Activated effector memory CD4-positive, alpha-beta T cell treated with Interleukin-2 at 50 U/mL for 16 hours (primary cell): ENCODE data around the gene SLC15A1.

ENCODE experiments used
- DNase-seq: peaks from one replicate; pipeline ENCODE4 v3.0.0-alpha.2; 2020

The SLC15A1 gene, protein sequence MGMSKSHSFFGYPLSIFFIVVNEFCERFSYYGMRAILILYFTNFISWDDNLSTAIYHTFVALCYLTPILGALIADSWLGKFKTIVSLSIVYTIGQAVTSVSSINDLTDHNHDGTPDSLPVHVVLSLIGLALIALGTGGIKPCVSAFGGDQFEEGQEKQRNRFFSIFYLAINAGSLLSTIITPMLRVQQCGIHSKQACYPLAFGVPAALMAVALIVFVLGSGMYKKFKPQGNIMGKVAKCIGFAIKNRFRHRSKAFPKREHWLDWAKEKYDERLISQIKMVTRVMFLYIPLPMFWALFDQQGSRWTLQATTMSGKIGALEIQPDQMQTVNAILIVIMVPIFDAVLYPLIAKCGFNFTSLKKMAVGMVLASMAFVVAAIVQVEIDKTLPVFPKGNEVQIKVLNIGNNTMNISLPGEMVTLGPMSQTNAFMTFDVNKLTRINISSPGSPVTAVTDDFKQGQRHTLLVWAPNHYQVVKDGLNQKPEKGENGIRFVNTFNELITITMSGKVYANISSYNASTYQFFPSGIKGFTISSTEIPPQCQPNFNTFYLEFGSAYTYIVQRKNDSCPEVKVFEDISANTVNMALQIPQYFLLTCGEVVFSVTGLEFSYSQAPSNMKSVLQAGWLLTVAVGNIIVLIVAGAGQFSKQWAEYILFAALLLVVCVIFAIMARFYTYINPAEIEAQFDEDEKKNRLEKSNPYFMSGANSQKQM

DNA sequence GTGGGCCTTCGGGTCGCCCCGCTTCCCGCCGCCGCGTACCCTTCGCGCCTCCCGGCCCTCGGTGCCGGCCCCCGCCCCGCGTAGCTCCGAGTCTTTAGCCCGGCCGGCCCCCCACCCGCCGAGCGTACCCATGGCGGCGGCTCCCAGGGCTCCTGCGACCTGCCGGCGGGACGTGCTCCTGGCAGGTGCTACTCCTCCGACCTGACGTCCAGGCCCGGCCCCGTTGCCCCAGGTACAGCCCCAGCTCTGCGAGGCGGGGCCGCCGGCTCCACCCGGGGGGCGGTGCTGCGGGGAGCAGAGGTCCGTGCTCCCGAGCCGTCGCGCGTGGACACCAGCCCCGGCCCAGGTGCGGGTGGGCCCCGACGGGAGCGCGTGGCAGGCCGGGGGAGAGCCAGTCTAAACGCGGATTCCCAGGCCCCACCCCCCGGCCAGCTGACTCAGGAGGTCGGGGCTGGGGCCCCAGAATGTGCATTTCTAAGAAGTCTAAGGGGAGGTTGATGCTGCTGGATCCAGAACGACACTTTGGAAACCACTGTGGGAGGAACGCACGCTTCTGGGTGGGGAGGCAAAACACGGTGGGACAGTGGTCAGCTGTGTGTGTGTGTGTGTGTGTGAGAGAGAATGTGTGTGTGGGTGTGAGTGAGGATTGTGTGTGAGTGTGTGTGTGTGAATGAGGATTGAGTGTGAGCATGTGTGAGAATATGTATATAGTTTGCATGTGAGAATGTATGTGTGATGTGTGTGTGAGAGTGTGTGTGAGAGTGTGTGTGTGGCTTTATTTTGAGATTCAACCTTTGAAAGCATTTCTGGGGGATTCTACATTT, at the start of gene SLC15A1:
Gene SLC15A1 (minus strand): TSS at position 206 of the 824 bp plus-strand sequence. CDS start 74 bp downstream, at position 132.
- DNase-seq, result no peak

DNA sequence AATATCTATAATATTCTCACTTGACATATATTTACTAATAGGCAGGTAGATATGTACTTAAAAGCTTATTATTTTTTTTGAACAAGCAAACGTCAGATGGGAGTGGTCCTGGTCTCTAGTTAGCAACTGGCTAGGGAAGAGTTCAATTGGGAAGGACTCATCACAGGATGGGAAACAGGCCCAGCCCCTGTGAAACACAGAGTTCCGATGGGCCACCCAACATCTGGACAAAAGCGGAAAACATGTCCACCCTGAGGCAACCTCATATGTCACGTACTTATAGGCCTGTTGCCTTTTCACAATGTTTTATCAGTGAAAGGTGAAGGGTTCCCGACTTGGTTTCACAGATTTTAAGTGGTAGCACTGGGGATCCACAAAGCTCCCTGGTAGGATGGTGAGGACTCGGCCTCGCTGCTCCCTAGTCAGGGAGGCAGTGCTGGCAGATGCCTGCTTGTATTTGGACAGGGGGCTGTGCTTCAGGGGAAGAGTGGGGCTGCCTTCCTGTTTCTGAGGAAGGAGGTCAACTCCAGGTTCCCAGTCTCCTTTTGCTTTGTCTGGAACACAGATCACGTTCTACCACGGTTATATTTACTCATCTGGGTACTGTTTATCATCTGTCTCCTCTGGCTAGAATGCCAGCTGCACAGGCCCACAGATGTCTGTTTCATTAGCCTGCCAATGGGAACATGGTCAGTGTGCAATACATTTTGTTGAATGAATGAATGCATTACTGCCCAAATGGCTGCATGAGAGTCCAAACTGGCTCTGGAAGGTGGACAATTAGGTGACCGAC, 49.4 kb upstream of the SLC15A1 start:
- DNase-seq, result no peak

DNA sequence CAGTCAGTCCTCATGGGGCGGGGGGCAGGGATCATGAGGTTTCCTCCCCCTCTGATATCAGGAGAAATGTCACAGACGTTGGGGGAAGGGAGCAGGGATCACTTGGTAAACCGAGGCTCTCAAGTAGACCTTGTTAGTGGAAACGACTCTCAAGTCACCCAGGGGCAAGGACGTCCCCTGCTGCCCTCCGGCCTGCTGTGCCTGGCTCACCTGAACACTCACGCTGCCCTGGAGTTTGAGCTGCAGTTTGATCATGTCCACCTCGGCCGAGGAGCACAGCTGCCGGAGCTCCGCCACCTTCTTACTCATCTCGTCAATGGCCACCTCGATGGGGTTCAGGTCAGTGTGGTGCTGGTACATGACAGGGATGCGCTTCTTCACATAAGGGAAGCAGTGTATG, 47.6 kb upstream of the SLC15A1 start:
- DNase-seq, result no peak

DNA sequence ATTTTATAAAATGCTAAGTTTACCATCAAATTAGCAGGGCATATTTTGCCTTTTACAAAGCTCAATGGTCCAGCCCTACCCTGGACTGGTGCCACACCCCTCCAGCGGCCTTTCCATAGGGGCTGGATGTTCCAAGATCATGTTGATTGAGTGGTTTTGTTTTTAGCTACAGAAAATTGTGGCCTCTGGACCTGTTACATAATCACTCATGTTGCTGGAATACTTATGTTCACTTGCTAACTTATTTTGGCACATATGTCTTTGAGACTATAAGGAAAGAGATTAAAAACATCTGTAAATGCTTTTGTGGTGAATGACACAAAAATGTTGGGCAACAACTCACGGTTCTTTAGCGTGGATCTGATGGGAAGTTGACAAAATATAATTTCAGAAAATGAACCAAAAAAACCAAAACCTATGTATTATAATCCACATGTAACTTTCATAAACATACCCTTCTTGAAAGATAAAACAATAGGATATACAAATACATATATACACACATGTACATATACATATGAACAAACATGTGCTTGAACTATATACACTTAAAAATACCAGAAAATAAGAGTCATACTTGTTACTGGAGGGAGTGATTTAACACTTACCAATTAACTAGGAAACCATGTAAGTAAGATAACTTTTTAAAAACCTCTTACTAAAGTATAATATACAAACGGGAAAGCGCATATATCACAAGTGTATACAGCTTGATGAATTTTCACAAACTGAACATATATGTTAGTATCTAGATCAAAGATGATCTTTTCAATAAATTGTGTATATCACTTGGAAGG, 46.6 kb upstream of the SLC15A1 start:
- DNase-seq, result no peak

DNA sequence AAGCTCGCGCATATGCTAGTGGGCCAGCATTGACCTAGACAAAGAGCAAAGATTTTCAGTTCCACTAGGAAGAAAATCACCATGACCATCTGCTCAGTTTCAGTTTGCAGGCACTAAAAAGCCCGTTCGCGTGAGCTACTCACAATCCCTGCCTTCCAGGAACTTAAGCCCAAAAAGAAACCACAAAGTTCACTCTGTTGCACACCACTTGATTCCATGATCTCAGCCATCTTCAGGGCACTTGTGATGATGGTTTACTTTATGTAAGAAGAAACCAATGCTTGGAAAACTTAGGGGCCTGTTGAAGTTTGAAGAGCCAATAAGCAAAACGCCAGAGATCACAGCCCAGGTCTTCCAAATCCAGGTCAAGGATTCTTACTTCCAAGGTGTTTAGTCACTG, 45.0 kb upstream of the SLC15A1 start:
- DNase-seq, result no peak

DNA sequence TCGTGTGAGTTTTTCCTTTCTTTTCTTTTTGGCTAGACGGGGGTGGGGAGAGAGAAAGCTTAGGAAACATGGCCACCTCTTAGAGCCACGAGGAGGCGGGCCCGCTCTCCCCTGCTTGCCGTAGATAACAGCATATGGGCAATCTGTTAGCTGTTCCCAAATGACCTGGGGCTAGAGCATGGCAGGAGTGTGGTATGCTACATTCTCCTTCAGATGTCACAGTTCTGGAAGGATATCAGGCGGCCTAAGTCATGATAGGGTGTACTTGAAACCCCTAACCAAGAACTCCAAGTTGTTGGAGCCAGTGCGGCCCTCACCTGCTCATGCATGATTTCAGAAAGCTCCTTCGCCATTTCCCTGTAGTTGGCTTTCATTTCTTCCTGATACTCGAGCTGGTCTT, 44.3 kb upstream of the SLC15A1 start:
- no peak for DNase-seq

DNA sequence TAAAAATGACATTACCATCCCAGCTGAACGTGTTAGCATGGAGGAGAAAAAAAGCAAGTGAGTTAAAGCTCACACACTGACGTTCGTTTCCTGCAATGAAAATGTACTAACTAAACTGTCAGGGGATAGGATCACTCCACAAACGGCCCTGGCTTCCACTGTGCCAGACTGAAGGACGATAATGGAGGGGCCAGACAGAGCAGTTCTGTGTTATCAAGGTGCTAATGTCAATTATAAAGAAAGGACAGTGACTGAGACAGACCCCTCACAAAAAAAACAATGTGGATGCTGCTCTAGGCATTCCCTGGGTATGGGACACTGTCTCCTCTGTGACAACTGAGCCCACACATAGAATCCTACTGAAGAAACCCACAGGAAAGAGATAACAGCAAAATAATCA, 43.7 kb upstream of the SLC15A1 start:
- DNase-seq, result no peak

DNA sequence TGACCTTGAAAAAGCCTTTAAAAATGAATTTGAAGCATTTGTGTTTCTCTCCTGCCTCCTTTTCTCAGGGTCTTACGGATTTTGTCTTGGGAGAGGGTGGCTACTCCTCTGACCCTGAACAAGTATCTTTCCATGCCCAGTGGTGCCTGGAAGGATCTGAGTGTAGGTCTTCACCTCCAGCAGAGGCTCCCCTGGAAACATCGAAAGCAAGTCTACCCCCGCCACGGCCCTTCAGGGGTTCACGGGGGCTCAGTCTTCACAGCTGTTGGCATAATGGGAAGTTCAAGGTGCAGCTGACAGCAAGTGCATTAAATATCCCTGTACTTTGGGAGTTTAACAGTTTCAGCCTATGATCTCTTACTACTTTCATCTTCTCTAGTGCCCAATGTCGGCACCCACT, 42.7 kb upstream of the SLC15A1 start:
- DNase-seq, result no peak

DNA sequence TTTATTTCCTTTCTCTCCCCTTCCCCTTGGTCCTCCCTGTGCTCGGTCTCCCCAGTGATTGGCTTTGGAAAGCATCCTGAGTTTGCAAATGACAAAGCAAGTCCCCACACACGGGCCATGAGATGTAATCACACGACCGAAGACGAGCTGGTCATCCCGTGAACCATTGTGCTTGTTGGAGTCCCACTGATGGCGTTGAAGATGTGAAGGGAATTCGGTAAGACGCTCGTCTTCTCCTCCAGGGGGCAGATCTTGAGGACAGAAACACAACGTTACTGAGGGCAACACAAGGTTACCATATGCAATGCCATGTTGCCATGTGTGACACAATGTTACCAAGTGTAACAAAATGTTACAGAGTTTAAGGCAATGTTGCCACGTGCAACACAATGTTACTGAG, 42.0 kb upstream of the SLC15A1 start:
- no peak for DNase-seq

DNA sequence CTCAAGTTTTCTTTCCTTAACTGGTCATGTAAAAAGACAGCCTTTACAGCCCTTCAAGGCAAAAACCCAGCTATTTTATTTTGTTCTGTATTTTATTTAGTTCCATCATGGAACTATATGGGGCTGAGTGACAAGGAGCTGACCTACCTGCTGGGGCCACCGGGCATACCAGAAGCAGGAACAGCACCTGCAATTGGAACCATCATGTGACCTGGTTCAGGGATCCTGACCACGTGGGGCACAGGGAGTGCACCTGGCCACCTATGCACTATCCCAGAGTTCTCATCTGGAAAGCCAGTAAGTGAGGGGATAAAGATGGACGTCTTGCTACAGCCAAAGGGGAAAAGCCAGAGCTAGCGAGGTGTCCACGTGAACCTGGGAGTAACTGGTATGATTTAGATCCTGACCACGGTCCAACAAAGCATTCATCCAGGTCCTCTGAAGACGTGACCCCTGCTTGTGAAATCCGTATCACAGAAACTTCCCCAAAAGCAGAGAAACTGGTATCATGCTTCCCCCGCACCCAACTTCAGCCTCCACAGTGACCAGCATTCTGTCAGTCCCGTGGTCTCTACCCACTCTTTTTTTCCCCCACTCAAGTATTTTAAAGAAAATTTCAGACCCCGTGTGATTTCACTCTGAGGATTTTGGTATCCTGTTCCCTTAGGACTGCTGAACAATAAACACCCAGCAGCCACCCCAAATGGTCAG, 40.5 kb upstream of the SLC15A1 start:
- DNase-seq, result no peak

DNA sequence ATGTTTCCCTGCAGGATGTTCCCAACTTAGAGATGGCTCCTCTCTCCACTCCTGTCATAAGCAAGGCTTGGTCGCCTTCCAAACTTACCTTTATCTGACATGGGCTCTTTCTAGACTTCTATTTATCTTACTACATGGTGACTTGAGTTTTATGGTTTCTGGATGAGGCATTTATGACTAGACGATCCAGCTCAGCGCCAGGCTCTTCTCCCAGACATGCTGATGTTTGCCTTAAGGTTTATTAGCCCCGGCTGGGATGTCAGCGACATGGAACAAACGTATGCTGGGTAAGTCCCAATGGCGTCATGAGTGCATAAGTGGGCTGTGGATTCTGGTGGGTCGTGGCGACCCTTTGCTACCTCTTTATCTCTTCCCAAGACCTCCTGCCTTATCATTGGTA, 39.8 kb upstream of the SLC15A1 start:
- DNase-seq, result no peak

DNA sequence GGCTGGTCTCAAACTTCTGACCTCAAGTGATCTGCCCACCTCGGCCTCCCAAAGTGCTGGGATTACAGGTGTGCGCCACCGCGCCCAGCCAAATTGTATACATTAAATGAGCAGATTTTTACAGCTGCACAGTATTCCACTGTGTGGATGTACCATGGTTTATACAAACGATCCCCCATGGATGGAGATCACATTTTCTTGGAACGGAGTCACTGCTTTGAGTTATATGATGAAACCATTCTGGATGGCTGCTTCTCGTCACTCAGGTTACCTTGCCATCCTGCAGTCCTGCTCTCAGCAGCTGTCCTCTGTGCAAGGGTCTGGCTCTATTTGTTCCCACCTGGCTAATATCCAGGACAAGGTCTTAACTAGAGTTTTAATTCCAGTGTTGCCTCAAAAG, 39.1 kb upstream of the SLC15A1 start:
- DNase-seq, result no peak

DNA sequence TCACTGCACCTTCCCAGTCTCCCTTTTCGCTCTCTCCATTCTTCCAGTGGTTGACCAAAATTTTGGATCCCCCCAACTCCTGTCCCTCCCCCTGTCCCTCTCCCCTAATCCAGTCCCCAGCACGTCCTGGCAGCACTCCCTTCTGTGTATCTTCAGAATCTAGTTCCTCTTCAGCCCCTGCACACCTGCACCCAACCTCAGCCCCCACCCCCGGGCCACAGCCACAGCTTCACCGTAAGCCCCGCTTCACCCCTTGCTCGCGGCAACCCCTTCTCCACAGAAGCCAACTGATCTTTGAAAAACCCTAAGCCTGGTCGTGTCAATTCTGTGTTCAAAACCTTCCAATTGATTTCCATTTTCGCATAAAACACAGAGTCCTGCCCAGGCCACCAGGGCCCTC, 35.5 kb upstream of the SLC15A1 start:
- DNase-seq, result no peak

DNA sequence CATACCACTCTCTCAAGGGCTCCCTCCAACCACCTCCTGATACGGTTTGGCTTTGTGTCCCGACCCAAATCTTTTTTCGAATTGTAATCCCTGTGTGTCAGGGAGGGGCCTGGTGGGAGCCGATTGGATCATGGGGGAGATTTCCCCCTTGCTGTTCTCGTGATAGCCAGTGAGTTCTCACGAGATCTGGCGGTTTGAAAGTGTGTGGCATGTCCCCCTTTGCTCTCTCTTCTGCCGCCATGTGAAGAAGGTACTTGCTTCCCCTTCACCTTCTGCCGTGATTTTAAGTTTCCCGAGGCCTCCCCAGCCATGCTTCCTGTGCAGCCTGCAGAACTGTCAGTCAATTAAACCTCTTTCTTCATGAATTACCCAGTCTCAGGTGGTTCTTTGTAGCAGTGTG, 34.7 kb upstream of the SLC15A1 start:
- no peak for DNase-seq

DNA sequence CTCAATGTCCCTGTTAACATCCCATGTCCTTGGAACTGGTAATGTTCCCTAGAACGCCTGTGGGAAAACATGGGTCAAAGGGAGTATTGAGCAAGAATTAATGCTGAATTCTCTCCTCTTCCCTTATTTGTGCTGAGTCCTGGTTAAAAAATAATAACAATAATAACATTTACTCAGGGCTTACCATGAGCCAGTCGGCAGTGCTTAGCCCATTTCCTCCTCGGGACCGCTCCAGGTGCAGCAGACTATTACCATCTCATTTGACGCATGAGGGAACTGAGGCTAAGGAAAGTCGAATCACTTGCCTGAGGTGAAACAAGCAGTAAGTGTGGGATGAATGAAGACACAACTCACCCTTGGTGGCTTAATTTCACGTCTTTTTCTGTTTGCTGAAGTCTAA, 33.6 kb upstream of the SLC15A1 start:
- no peak for DNase-seq

DNA sequence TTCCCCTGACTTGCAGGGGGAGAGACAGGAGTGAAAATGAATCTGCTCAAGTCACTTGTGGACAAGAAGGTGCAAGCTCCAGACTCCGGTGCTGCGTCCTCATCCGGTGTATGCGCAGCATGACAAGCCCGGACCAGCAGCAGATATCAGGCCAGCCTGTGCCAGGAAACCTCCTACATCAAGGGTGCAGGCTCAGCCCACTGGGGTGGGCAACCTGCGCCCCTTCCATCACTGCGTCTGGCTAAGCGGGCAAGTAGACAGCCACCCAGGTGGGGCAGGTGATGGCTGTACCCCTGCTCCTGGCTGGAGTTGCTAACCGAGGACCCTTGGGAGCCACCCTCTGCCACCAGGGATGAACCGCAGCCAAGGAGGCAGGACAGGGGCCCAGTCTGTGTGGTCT, 32.9 kb upstream of the SLC15A1 start:
- no peak for DNase-seq

DNA sequence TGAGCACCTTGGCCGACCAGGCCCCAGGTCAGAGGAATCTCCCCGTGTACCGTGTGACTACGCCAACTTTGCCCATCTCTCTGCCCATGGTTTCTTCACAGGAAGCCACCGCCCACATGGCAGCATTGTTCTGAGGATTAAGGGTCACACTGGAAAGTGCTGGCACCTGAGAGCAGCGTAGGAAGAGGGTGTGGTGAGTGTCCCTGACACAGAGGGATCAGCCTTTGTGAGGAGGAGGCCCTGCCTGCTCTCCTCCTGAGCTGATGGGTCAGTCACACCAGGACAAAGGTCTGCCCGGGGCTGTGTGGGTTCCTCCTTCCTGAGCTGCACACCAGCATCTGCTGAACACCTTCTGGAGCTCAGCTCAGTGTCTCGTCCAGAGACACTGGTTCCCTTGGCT, 32.2 kb upstream of the SLC15A1 start:
- no peak for DNase-seq

DNA sequence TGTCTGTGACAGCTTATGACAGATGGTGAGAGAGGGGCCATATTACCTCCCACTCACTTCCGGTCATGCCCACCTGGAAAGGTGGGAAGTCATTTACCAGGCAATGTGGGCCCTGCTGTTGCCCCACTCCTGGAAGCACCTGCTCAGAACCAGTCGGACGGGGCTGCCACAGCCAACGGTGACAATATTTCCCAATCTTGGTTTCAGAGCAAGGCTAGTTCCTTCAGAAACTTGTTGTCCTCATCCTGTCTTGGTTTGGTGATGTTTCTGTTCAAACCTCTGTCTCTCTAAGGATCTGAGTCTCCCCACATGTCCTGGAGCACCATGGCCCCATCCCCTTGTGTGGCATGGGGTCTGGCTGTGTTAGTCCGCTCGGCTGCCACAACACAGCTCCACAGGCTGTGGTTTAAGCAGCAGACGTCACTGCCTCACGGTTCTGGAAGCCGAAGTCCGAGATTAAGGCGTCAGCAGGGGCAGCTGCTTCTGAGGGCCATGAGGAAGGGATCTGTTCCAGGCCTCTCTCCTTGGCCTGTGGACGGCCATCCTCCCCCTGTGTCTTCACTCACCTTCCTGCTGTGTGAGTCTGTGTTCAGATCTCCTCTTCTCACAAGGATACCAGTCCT, 31.5 kb upstream of the SLC15A1 start:
- no peak for DNase-seq

DNA sequence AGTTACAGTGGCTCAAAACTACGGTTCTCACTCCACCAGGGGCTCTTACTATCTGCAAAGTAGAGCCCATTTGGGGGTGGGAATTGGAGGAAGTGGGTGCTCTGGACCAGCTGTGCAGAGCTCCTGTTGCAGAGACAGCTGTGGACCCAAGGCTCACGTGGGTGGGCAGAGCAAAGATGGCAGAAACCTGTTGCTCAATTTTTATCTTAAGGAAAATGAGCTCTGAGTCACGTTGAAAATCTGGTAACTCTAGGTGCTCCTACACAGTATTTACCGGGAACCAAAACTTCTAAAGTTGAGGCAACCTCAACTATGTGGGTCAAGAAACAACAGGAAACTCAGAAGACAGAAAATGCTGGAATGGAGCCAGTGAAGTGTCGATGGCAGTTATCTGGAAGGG, 30.2 kb upstream of the SLC15A1 start:
- DNase-seq, result no peak

DNA sequence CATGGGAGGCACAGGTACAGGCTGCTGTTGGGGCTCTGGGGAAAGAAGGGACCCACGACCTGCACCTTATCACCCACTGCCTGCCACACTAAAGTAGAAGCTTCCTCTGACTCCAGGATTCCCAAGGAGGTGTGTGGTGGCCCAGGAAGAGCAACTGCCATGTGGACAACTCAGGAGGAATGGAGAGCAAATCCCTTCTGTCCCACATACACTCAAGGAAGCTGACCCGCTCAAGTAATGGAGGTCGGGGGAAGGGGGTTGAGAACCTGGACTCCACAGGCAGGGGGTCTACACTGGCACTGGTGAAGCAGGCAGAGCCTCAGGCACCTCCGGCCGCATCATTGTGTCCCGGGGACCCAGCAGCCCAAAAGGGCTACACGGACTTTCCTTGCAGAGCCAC, 29.4 kb upstream of the SLC15A1 start:
- DNase-seq, result no peak

DNA sequence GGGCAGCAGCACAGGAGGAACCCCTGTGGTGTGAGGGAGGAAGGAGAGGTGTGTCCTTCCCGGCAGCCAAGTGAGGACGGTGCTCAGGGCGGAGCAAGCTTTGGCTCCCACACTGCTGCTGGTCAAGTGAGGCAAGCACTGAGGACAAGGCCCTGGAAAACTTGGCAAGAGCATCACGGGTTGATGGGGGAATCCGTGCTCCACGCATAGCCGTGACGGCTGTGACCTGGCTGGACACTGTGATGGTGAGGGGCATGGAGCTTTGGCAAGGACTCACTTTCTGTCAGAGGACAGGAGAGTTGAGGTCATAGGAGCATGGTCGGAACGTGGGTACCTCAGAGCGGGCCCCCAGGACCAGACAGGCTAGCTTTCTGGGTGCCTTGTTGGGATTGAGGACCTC, 29.0 kb upstream of the SLC15A1 start:
- no peak for DNase-seq
